Measurements from ENCODE around the gene ATP9B. TPM values are rescaled to one million over a fixed set of nuclear protein-coding genes. Genes with fewer than 3 reads are reported as not detected.
"Not testable (repeated sequence)": the region's sequence is repeated elsewhere in the genome, so short reads cannot be mapped to it uniquely, and the experiment has no call there.

Gene ATP9B
- total RNA-seq, 1 experiment from 2014 or later: 44.4 TPM

- TF ChIP-seq TCF7L2 (IDR thresholded peaks at IDR 0.05; ENCODE audit: low read depth, low read length): no peak
- TF ChIP-seq CTCF (IDR thresholded peaks at IDR 0.05): no peak
- in situ Hi-C loops (cut with HindIII; ENCODE audit: low pct_unique_long_range_greater_than_20kb, low sequenced_read_pairs): no loop called here
- intact Hi-C loops (cut with micrococcal nuclease; ENCODE audit: unreplicated experiment): no loop called here
- ATAC-seq (no peak; the same call in 1 of the 2 replicates), DNase-seq (ENCODE audit: low read depth, low spot score) (no peak)
- H3K4me3 ChIP-seq (ENCODE audit: low read depth in 2 of 2, low read length in 2 of 2): no peak overlapping the region
- no TSS peak for BruUV-seq (replicated peaks)
- no peaks in the 10 kb centered on the region for H3K4me1 ChIP-seq (ENCODE audit: control insufficient read depth, insufficient read depth, low read length)
- ChIA-PET POLR2A (no interaction called here), CTCF (no interaction called here)
- H3K27ac ChIP-seq (ENCODE audit: low read length): no peak overlapping the region
- no peaks in the 10 kb centered on the region for H3K36me3 ChIP-seq (ENCODE audit: control insufficient read depth, insufficient read depth, low read length)
- H3K27me3 ChIP-seq (ENCODE audit: control insufficient read depth, insufficient read depth, low read length): no peaks in the 10 kb centered on the region
- H3K9me3 ChIP-seq (ENCODE audit: control insufficient read depth, insufficient read depth, low read depth, low read length): no peaks in the 10 kb centered on the region
Measured at GRCh38 chr18:79077181-79077580, 8.0 kb downstream of the ATP9B start.

- H3K36me3 ChIP-seq (ENCODE audit: control insufficient read depth, insufficient read depth, low read length); H3K9me3 ChIP-seq (ENCODE audit: control insufficient read depth, insufficient read depth, low read depth, low read length); intact Hi-C loops (cut with micrococcal nuclease; ENCODE audit: unreplicated experiment); H3K4me1 ChIP-seq (ENCODE audit: control insufficient read depth, insufficient read depth, low read length); H3K27me3 ChIP-seq (ENCODE audit: control insufficient read depth, insufficient read depth, low read length); POLR2A ChIA-PET; ATAC-seq; BruUV-seq (replicated peaks); H3K4me3 ChIP-seq (ENCODE audit: low read depth in 2 of 2, low read length in 2 of 2); DNase-seq (ENCODE audit: low read depth, low spot score); in situ Hi-C loops (cut with HindIII; ENCODE audit: low pct_unique_long_range_greater_than_20kb, low sequenced_read_pairs); CTCF ChIA-PET; H3K27ac ChIP-seq (ENCODE audit: low read length): not testable (repeated sequence)
Measured at GRCh38 chr18:79078791-79079190, 9.6 kb downstream of the ATP9B start.

- intact Hi-C loops (cut with micrococcal nuclease; ENCODE audit: unreplicated experiment) (no loop called here), in situ Hi-C loops (cut with HindIII; ENCODE audit: low pct_unique_long_range_greater_than_20kb, low sequenced_read_pairs) (no loop called here)
- CTCF ChIA-PET: no interaction called here
- H3K4me3 ChIP-seq (ENCODE audit: low read depth in 2 of 2, low read length in 2 of 2): no peak overlapping the region
- POLR2A ChIA-PET: no interaction called here
- H3K9me3 ChIP-seq (ENCODE audit: control insufficient read depth, insufficient read depth, low read depth, low read length): peaks cover 6% of the 10 kb centered on the region; the same call in 1 of the 2 replicates
- DNase-seq (ENCODE audit: low read depth, low spot score) (no peak), ATAC-seq (no peak)
- H3K36me3 ChIP-seq (ENCODE audit: control insufficient read depth, insufficient read depth, low read length): no peaks in the 10 kb centered on the region
- H3K27me3 ChIP-seq (ENCODE audit: control insufficient read depth, insufficient read depth, low read length): no peaks in the 10 kb centered on the region
- no TSS peak for BruUV-seq (replicated peaks)
- H3K4me1 ChIP-seq (ENCODE audit: control insufficient read depth, insufficient read depth, low read length): no peaks in the 10 kb centered on the region
- no peak overlapping the region for H3K27ac ChIP-seq (ENCODE audit: low read length)
- TF ChIP-seq TCF7L2 (IDR thresholded peaks at IDR 0.05; ENCODE audit: low read depth, low read length): no peak
- no peak for TF ChIP-seq POLR2AphosphoS5 (IDR thresholded peaks at IDR 0.05; ENCODE audit: low read depth, low read length)
- TF ChIP-seq CTCF (IDR thresholded peaks at IDR 0.05): no peak
- no peak for TF ChIP-seq SIN3A (IDR thresholded peaks at IDR 0.05; ENCODE audit: borderline replicate concordance, insufficient read depth, low read depth, low read length)
- TF ChIP-seq REST (IDR thresholded peaks at IDR 0.05; ENCODE audit: insufficient read depth in 1 of 2, low read depth in 2 of 2, low read length in 1 of 2): no peak
Measured at GRCh38 chr18:79092874-79093273, 23.7 kb downstream of the ATP9B start.

Data from Panc1 (cell line).